Measurements from ENCODE around the gene ACSL3. TPM values are rescaled to one million over a fixed set of nuclear protein-coding genes. Genes with fewer than 3 reads are reported as not detected.

ACSL3 gene
- total RNA-seq, 1 donor from 2014 or later, result 87.0 TPM

GRCh38 chr2:222955008-222955407, 94.2 kb downstream of the ACSL3 start:
- no peak for DNase-seq
- TF ChIP-seq CTCF (IDR thresholded peaks at IDR 0.05; ENCODE audit: partially characterized antibody, unreplicated experiment), result no peak
- Mint-ChIP-seq H3K27ac (ENCODE audit: unreplicated experiment) (no peak overlapping the region), H3K9me3 (ENCODE audit: unreplicated experiment) (no peaks in the 10 kb centered on the region), H3K36me3 (ENCODE audit: unreplicated experiment) (no peaks in the 10 kb centered on the region), H3K4me1 (ENCODE audit: low read depth, unreplicated experiment) (no peaks in the 10 kb centered on the region), H3K4me3 (ENCODE audit: unreplicated experiment) (no peak overlapping the region), H3K27me3 (ENCODE audit: unreplicated experiment) (peaks cover 3% of the 10 kb centered on the region)

GRCh38 chr2:222959358-222959757, 98.5 kb downstream of the ACSL3 start:
- TF ChIP-seq CTCF (IDR thresholded peaks at IDR 0.05; ENCODE audit: partially characterized antibody, unreplicated experiment), result no peak
- H3K27me3 Mint-ChIP-seq (ENCODE audit: unreplicated experiment), result peaks cover 6% of the 10 kb centered on the region
- no peak overlapping the region for H3K4me3 Mint-ChIP-seq (ENCODE audit: unreplicated experiment)
- no peaks in the 10 kb centered on the region for H3K4me1 Mint-ChIP-seq (ENCODE audit: low read depth, unreplicated experiment)
- no peak for DNase-seq
- H3K9me3 Mint-ChIP-seq (ENCODE audit: unreplicated experiment), result peaks cover 4% of the 10 kb centered on the region
- peaks cover 8% of the 10 kb centered on the region for H3K36me3 Mint-ChIP-seq (ENCODE audit: unreplicated experiment)
- no peak overlapping the region for H3K27ac Mint-ChIP-seq (ENCODE audit: unreplicated experiment)

- Mint-ChIP-seq H3K9me3 (ENCODE audit: unreplicated experiment) (peaks cover 4% of the 10 kb centered on the region), H3K4me3 (ENCODE audit: unreplicated experiment) (no peak overlapping the region), H3K36me3 (ENCODE audit: unreplicated experiment) (peaks cover 8% of the 10 kb centered on the region), H3K27ac (ENCODE audit: unreplicated experiment) (no peak overlapping the region), H3K27me3 (ENCODE audit: unreplicated experiment) (peaks cover 5% of the 10 kb centered on the region), H3K4me1 (ENCODE audit: low read depth, unreplicated experiment) (no peaks in the 10 kb centered on the region)
- DNase-seq, result no peak
- no peak for TF ChIP-seq CTCF (IDR thresholded peaks at IDR 0.05; ENCODE audit: partially characterized antibody, unreplicated experiment)
Observed at GRCh38 chr2:222960126-222960525, 99.3 kb downstream of the ACSL3 start.

- no peak for DNase-seq
- Mint-ChIP-seq H3K4me1 (ENCODE audit: low read depth, unreplicated experiment) (no peaks in the 10 kb centered on the region), H3K4me3 (ENCODE audit: unreplicated experiment) (no peak overlapping the region), H3K36me3 (ENCODE audit: unreplicated experiment) (peaks cover 11% of the 10 kb centered on the region), H3K9me3 (ENCODE audit: unreplicated experiment) (peaks cover 4% of the 10 kb centered on the region), H3K27ac (ENCODE audit: unreplicated experiment) (no peak overlapping the region), H3K27me3 (ENCODE audit: unreplicated experiment) (peaks cover 8% of the 10 kb centered on the region)
- no peak for TF ChIP-seq CTCF (IDR thresholded peaks at IDR 0.05; ENCODE audit: partially characterized antibody, unreplicated experiment)
Observed at GRCh38 chr2:222963641-222964040, 102.8 kb downstream of the ACSL3 start.

- peaks cover 11% of the 10 kb centered on the region for H3K36me3 Mint-ChIP-seq (ENCODE audit: unreplicated experiment)
- no peak overlapping the region for H3K27ac Mint-ChIP-seq (ENCODE audit: unreplicated experiment)
- H3K9me3 Mint-ChIP-seq (ENCODE audit: unreplicated experiment), result peaks cover 4% of the 10 kb centered on the region
- no peak for TF ChIP-seq CTCF (IDR thresholded peaks at IDR 0.05; ENCODE audit: partially characterized antibody, unreplicated experiment)
- no peak for DNase-seq
- H3K27me3 Mint-ChIP-seq (ENCODE audit: unreplicated experiment), result peaks cover 8% of the 10 kb centered on the region
- H3K4me3 Mint-ChIP-seq (ENCODE audit: unreplicated experiment), result no peak overlapping the region
- H3K4me1 Mint-ChIP-seq (ENCODE audit: low read depth, unreplicated experiment), result no peaks in the 10 kb centered on the region
Observed at GRCh38 chr2:222964376-222965031, 103.7 kb downstream of the ACSL3 start.

Measured in glutamatergic neuron (in vitro differentiated cells).